ENCODE results near the gene SNX12. TPM values are rescaled to one million over a fixed set of nuclear protein-coding genes. Genes with fewer than 3 reads are reported as not detected.

SNX12 gene
- polyA plus RNA-seq, 3 donors = 49.2 to 56.4 (median 54.7) TPM

GRCh38 chrX:71017396-71017939 is 50.7 kb downstream of the SNX12 start:
- no peak for DNase-seq (ENCODE audit: extremely low read depth in 1 of 11, low read depth in 9 of 11, low spot score in 4 of 11)

Other genes starting within 250 kb of the SNX12 start
- gene TEX11, start 159.6 kb downstream of the SNX12 start, polyA plus RNA-seq (ENCODE audit: insufficient read length in 3 of 3) = under 1 TPM in 2 of 3 donors, not detected in 1; 0.15 to 0.20 TPM
- 1 to 10 TPM; 2.1 to 2.8 (median 2.1) TPM for gene SLC7A3, start 137.2 kb downstream of the SNX12 start, polyA plus RNA-seq (ENCODE audit: insufficient read length in 3 of 3)
- gene FOXO4, start 27.5 kb upstream of the SNX12 start, polyA plus RNA-seq (ENCODE audit: insufficient read length in 3 of 3) = 10 to 100 TPM; 22.9 to 25.3 (median 24.7) TPM
- gene CXorf65, start 38.4 kb upstream of the SNX12 start, polyA plus RNA-seq (ENCODE audit: insufficient read length in 3 of 3) = not detected
- gene IL2RG, start 43.2 kb upstream of the SNX12 start, polyA plus RNA-seq (ENCODE audit: insufficient read length in 3 of 3) = 1 to 10 TPM in 2 of 3 donors, under 1 TPM in 1; 1.00 to 1.4 (median 1.2) TPM
- gene MED12, start 50.3 kb upstream of the SNX12 start, polyA plus RNA-seq (ENCODE audit: insufficient read length in 3 of 3) = 10 to 100 TPM; 35.7 to 53.1 (median 47.8) TPM
- gene NLGN3, start 76.5 kb upstream of the SNX12 start, polyA plus RNA-seq (ENCODE audit: insufficient read length in 3 of 3) = 1 to 10 TPM; 3.9 to 6.3 (median 4.0) TPM
- gene GJB1, start 154.9 kb upstream of the SNX12 start, polyA plus RNA-seq (ENCODE audit: insufficient read length in 3 of 3) = 10 to 100 TPM; 46.9 to 49.7 (median 48.5) TPM
- gene ZMYM3, start 185.8 kb upstream of the SNX12 start, polyA plus RNA-seq (ENCODE audit: insufficient read length in 3 of 3) = 10 to 100 TPM; 65.4 to 69.1 (median 66.1) TPM
- gene NONO, start 215.3 kb upstream of the SNX12 start, polyA plus RNA-seq (ENCODE audit: insufficient read length in 3 of 3) = 100 to 1,000 TPM; 614 to 679 (median 636) TPM
- 1 to 10 TPM; 1.3 to 1.7 (median 1.5) TPM for gene ITGB1BP2, start 233.4 kb upstream of the SNX12 start, polyA plus RNA-seq (ENCODE audit: insufficient read length in 3 of 3)